Posterior cingulate gyrus (tissue), 11 donors: ENCODE measurements around the gene PAM.
A peak's percentile ranks its signal among the peaks of the same experiment; 100 is the strongest.
"Not testable (repeated sequence)": the region's sequence is repeated elsewhere in the genome, so short reads cannot be mapped to it uniquely, and the experiment has no call there.

Experiments used
- DNase-seq, 10 donors: peaks; one replicate each; pipeline versions ENCODE4 v3.0.0 to v3.0.0-alpha.2; 2020 to 2021; ENCODE audit warnings: mixed read lengths in 3 of 10
- intact Hi-C: fragments of 100-400 bp; cut with DNase I; formaldehyde crosslinking; loops from one replicate; pipeline ENCODE4 v1.15.1; 2023

PAM gene

DNA sequence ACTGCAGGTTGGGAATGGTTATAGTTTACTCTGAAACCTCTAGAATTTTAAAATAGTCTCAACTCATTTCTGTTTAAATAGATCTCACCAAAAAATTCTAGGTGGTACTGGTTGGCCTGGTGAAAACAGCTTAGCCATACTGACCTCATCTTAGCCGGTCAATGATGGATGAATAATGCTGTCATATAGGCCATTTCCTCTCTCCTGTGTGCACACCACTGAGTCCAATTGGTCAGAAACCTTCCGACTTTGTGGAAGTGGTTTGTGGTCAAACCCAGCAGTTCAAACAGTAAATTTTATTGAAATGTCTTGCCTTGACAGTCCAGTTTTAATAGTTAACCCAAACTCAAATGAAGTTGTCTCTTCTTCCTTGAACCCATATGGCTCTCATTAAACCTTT is 266.2 kb downstream of the PAM start:
- intact Hi-C loops: no loop called here

GRCh38 chr5:103027267-103027666 is 272.2 kb downstream of the PAM start:
- DNase-seq: no peak
- intact Hi-C loops: no loop called here

More for the DNA sequence above, 266.2 kb downstream of the PAM start:
- DNase-seq: no peak

GRCh38 chr5:103031607-103032006 is 276.5 kb downstream of the PAM start:
- no peak for DNase-seq
- intact Hi-C loops: no loop called here

DNA sequence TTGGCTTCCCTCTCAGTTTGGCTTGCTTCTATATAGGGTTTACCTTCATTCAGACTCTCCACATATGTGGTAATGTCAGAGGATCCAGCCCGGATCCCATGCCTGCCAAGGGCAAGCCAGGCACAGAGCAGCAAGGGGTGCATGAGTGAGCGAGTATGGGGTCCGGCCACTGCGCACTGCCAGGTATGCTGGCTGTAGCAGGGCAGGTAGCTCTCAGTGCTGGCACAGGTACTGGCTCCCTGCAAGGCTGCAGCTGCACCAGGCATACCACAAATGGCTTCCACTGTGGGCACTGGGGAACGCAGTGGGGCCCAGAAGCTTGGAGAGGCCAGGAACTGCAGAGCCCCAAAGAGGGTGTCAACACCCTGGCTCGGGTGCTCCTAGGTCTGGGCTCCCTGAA is 278.6 kb downstream of the PAM start:
- intact Hi-C loops: no loop called here
- peak in 2 of 10 donors; percentile 72 to 77 for DNase-seq

DNA sequence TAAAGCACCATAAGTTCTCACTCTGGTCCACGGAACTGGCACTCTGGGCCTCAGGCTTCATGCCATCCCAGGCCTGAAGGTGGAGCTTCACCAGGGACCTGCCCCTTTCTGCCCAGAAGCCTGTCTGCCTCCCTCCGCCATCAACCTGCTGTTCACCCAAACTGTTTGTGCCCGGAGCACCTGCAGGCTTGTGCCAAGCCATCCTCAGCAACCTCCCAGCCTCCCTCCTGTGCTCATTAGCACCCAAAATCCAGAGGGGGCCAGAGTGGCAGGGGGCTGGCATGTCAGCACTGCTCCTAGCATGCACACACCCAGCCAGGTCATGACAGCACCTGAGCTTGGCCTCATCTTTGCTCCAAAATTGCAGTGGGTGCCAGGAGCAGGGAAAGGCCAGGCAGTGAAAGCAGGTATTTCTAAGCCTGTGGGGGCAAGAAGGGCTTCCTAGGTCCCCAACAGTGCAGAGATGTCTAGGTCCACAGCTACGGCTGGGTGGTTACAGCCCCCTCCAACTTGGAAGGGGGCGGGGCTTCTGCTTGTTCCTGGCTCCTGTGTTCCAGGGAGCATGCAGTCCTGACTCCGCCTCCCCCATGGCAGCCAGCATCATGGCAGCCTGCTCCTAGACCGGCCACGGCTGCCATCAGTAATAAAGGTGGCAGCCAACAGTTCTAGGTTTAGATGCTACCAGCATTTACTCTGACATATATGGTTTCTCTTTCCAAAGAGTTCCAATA is 279.7 kb downstream of the PAM start:
- intact Hi-C loops: no loop called here
- DNase-seq: peak in 2 of 10 donors; percentile 54 to 83

GRCh38 chr5:103035701-103036100 is 280.6 kb downstream of the PAM start:
- intact Hi-C loops: no loop called here
- no peak for DNase-seq

- DNase-seq: no peak
- intact Hi-C loops: no loop called here
Measured at GRCh38 chr5:103036601-103037000, 281.5 kb downstream of the PAM start.

- intact Hi-C loops: no loop called here
- DNase-seq: no peak
Measured at GRCh38 chr5:103037673-103038455, 282.8 kb downstream of the PAM start.

DNA sequence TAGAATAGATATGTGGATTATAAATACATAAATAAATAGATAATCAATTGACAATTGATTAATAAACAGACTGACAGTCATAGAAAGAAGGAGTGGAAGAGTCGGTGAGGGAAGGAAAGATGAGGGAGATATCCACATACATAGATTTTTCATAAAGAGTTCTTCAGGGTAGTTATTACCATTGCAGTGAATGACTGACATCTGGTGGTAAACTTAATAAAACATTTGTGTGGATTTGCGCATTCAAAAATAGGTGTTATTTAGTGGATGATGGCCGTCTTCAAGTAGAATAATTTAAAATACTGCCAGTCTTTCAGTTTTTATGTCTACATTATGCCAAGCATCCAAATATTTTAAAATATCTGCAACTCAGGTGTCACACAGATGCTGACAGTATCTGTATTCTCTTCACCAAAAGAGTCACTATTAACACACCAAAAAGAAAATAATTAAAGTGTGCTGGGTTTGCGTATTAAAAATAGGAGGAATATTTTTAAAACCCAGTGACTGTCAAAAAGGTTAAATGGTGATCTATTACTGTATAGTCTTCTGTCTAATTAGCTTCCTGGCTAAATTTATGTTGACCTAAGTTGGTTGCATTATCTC is 286.1 kb downstream of the PAM start:
- intact Hi-C loops: loop anchor here (2.0 kb wide), 2 partner anchors 360 to 458 kb away; no protein-coding TSS in a partner anchor
- no peak for DNase-seq

DNA sequence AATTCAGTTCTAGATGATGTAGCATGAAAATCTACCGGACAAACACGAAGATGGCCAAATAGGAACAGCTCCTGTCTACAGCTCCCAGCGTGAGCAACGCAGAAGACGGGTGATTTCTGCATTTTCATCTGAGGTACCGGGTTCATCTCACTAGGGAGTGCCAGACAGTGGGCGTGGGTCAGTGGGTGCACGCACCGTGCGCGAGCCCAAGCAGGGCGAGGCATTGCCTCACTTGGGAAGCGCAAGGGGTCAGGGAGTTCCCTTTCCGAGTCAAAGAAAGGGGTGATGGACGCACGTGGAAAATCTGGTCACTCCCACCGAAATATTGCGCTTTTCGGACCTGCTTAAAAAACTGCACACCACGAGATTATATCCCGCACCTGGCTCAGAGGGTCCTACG is 291.6 kb downstream of the PAM start:
- intact Hi-C loops: not testable (repeated sequence)
- DNase-seq: peak in 1 of 10 donors; percentile 61

DNA sequence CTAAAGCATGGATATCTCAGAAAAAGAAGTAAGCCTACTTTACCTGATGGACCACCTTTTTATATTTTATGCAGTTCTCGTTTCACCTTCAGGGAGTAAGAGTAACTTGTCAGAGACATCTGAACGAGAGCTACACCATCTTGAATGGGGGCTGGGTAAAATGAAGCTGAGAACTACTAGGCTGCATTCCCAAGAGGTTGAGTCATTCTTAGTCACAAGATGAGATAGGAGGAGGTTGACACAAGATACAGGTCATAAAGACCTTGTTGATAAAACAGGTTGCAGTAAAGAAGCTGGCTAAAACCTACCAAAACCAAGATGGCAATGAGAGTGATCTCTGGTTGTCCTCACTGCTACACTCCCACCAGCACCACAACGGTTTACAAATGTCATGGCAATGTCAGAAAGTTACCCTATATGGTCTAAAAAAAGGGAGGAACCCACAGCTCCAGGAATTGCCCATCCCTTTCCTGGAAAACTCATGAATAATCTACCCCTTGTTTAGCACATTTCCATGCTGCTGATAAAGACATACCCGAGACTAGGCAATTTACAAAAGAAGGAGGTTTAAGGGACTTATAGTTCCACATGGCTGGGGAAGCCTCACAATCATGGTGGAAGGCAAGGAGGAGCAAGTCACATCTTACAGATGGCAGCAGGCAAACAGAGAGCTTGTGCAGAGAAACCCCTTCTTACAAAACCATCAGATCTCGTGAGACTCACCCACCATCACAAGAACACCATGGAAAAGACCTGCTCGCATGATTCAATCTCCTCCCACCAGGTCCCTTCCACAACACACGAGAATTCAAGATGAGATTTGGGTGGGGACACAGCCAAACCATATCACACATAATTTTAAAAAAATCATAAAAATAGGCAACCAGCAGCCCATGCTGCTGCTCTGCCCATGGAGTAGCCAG is 302.4 kb downstream of the PAM start:
- intact Hi-C loops: no loop called here
- no peak for DNase-seq

GRCh38 chr5:103059525-103059924 is 304.4 kb downstream of the PAM start:
- DNase-seq: no peak
- intact Hi-C loops: no loop called here

DNA sequence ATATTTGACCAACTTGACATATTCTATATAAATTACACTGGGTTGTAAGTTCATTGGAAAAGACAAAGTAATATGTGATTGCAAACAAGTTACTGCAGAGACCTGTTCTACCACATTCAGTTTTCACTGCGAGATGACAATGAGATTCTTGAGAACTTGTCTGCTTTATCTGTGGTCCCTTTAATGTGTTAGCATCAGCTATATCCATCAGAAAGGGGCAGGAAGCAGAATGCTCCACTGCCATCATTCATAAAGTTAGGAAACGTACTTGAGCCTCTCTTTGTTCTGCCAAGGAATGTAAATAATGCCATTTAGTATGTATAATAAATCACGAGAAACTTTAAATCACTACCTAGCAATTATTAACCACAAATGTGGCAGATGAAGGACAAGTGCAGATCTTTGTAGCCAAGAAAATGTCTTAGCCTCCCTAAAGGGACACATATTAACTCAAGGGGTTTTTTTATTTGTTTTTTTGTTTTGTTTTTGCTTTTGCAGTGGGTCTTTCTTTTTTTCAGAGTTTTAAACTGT is 305.4 kb downstream of the PAM start:
- intact Hi-C loops: no loop called here
- DNase-seq: no peak

DNA sequence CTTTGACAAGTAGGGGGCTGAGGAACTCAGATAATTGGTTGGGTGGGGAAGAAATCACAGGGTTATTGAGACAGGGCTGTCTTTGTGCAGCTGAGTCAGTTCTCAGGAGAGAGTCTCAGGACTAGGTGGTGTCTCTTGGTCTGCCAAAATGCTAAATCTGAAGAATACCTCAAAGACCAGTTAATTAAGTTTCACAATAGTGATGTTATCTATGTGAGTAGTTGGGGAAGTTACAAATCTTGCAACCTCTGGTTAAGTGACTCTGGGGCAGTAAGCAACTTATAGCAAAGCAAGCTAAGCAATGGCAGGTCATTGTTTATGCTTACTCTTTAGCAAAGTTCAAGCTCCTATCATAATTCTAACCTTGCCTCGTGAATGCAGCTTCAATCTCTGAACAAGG is 311.2 kb downstream of the PAM start:
- intact Hi-C loops: no loop called here
- no peak for DNase-seq

GRCh38 chr5:103073500-103073899 is 318.4 kb downstream of the PAM start:
- intact Hi-C loops: not testable (repeated sequence)

GRCh38 chr5:103075442-103075841 is 320.3 kb downstream of the PAM start:
- DNase-seq: no peak
- intact Hi-C loops: no loop called here

More at GRCh38 chr5:103073500-103073899, 318.4 kb downstream of the PAM start:
- DNase-seq: not testable (repeated sequence)
